Measurements from ENCODE around the gene TRIM43. TPM values are rescaled to one million over a fixed set of nuclear protein-coding genes. Genes with fewer than 3 reads are reported as not detected.
"Not testable (repeated sequence)": the region's sequence is repeated elsewhere in the genome, so short reads cannot be mapped to it uniquely, and the experiment has no call there.

Gene TRIM43
- not detected in 2 replicates for total RNA-seq (2014; rRNA removed; shearing (Covaris generic))

DNA sequence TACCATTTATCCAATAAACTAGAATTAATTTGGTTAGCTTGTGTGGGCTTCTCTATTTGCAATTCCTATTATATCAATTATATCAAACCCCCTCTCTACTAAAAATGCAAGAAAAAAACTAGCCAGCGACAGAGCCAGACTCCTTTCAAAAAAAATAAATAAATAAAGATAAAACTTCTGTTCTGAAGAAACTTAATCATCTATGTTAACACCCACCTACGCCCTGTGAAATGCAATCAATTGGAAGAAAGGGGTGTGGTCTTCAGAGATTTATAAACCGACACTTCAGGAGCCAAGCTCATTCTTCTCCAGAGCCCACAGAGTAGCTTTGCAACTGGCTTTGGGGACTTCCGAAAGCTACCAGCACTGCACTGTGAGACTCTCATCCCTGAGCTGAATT lies at the start of gene TRIM43:
TRIM43 (plus strand) TSS at position 301 of the 400 bp plus-strand sequence. CDS start 2,023 bp downstream, outside the sequence.
- DNase-seq (ENCODE audit: low spot score) = not testable (repeated sequence)

DNA sequence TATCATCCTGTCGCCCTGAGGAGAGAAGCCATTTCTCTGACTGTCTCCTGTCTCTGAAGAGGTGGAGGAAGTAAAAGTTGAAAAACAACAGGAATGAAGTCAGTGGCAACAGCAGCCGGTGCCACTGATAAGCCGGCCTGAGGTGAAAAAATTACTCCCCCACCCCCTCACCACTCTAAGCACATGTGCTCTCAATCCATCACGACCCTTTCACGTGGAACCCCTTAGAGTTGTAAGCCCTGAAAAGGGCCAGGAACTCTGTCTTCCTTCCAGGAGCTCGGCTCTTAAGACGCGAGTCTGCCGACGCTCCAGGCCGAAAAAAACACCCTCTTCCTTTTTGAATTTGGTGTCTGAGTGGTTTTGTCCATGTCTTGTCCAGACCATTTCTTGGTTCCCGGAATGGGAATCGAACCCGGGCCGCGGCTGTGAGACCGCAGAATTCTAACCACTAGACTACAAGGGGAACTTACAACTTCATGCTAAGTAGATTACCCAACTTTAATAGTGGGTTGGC lies 40.7 kb upstream of the TRIM43 start:
- no peak for DNase-seq (ENCODE audit: low spot score)

DNA sequence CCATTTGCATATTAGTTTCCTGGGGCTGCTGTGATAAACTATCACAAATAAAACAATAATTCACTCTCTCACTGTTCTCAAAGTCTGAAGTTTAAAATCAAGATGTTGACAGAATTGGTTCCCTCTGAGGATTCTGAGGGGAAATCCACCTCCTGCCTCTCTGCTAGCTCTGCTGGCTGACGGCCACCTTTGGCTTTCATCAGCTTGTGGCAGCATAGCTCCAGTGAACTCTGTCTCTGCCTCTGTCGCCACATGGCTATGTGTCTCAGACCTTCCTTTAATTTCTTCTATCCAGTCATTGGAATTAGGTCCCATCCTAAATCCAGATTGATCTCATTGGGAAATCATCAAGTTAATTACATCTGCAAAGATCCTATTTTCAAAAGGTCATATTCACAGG lies 38.9 kb upstream of the TRIM43 start:
- no peak for DNase-seq (ENCODE audit: low spot score)

DNA sequence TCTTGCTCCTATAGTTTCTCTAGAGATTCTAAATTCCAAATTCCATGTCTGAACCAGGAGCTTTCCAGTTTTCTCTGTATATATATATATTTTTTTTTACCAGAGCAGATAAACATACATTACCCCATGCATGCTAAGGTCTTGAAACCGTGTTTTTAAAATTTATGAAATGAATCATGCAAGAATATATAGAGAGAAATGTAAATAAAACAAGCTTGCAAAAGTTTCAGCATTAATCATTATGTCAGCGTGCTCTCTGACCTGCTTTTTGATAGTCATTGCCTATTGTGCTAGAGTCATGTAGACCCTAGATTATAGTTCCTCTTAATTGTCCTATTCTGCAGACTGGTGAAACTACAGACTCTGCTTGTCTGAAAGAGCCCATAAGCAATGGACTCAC lies 22.6 kb upstream of the TRIM43 start:
- no peak for DNase-seq (ENCODE audit: low spot score)

DNA sequence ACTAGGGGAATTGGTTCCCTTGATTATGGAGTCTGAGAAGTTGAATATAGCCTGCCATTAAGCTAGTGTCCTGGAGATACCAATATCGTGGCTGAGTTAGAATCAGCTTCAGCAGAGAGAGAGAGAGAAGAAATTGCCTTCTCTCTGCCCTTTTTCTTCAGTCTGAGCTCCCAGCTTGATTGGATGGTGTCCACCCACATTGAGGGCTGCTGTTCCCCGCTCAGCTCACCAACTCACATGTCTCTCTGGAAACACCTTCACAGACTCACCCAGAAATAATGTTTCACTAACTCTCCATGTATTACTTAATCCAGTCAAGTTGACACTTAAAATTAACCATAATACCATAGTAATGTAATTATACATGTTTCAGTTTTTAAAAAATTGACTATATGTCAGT lies 17.9 kb upstream of the TRIM43 start:
- DNase-seq (ENCODE audit: low spot score) = no peak

DNA sequence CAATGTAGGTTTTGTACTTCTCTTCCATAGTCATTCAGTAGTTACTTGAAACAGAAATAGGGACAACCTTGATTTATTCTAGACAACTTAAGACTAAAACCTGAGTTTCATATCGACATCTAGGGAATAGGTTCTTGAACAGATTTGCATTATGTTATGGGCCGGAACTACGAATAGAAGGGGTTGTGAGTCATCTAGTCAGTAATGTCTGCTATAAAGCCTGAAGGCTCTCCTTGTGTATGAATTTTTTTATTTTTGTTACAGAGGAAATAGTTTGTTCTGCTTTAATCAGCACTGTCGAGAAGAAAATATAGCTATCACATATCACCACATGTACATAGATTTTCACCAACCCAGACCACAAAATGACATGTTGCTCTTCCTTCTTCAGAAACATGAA lies 17.3 kb upstream of the TRIM43 start:
- DNase-seq (ENCODE audit: low spot score) = no peak

DNA sequence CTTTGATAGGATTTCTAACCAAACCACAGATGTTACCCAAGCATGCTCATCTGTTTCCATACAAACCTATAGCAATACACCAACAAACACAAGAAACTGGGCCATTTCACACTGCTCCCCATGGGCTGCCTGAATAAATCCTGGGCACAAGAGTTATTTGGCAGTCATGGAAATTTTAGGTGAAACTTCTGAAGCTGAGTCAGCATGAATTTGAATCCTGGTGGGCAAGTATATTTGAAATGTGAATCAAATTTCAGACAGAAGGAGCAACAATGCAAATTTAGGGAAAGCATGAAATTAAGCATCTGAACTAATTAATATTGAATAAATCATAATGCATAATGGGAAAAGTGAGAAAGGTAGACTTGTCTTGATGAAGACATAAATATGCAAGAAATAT lies 15.9 kb upstream of the TRIM43 start:
- no peak for DNase-seq (ENCODE audit: low spot score)

DNA sequence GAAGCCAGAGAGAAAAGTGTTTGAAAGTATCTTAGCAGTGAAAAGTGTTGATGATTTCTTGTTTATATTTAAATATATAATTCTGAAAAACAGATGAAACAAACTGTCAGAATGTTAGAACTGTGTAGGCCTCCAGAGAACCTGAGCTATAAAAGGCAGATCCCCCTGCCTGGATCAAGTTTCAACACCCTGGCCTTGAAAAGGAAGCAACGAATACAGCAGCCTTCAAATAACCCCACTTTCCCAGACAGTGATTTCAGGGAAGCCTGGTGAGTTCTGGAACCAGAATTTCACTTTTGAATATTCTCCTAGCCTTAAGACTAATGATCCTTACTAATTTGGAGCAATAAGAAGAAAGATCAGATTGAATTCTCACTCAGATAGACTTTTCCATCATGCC lies 13.3 kb upstream of the TRIM43 start:
- no peak for DNase-seq (ENCODE audit: low spot score)

DNA sequence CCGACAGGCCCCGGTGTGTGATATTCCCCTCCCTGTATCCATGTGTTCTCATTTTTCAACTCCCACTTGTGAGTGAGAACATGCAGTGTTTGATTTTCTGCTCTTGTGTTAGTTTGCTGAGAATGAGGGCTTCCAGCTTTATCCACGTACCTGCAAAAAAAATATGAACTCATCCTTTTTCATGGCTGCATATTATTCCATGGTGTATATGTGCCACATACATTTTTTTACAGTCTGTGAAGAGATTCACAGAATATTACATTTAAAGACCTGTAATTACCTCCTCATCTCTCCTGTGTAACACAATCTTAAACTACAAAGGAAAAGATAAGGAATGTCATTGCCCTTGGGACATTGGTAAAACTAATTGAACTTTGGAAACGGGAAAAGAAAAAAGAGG lies 8.3 kb upstream of the TRIM43 start:
- DNase-seq (ENCODE audit: low spot score) = not testable (repeated sequence)

DNA sequence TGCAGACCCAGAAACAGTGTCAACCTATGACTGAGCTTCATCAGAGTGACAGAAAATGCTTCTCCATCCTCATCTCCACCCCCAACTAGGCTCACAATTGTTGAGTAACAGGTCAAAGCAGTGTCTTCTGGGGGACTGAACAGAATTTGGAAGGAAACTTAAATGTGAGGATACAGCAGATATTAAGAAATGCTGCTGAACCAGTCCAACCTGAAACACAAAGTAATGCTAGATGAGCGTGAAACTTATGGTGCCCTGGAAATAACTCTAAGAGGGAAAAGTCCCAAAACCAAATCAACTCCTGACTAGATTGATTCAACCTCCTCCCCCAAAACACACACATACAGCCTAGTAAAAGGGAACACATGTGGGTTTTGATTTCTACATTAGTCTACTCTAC lies 7.5 kb upstream of the TRIM43 start:
- not testable (repeated sequence) for DNase-seq (ENCODE audit: low spot score)

DNA sequence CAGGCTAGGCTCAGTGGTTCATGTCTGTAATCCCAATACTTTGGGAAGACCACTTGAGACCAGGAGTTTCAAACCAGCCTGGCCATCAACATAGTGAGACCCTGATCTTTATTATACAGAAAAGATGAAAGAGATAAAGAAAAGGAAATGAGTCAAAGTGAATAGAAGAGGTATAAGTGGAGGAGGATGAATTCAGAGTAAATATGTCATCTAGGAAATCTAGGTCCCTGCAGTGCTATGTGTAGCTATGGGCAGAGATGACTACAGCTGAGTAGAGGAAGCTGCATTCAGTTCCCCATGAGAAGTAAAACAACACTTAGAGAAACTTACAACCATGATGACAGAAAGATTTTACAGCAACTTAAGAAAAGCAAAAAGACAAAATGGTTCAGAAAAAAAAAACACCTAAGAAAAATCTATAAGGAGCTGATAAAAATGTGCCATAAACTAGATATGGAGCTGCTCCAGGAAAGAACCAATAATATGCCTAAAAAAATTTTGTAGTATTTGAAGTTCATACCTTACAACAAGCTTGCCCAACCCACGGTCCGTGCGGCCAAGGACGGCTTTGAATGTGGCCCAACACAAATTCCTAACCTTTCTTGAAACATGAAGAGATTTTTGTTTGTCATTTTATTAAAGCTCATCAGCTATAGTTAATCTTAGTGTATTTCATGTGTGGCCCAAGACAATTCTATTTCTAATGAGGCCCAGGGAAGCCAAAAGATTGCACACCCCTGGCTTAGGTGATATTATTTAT lies 1.8 kb upstream of the TRIM43 start:
- not testable (repeated sequence) for DNase-seq (ENCODE audit: low spot score)

DNA sequence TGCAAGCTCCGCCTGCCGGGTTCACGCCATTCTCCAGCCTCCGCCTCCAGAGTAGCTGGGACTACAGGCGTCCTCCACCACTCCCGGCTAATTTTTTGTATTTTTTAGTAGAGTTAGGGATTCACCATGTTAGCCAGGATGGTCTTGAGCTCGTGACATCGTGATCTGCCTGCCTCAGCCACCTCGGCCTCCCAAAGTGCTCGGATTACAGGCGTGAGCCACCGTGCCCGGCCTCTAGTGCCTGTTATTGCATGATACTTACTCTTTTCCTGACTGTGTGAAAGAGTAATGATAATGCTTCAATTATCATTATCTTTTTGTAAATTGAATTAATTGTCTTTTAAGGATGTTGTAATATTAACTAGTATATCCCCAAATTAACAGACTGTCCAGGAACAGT lies 1.2 kb downstream of the TRIM43 start:
- not testable (repeated sequence) for DNase-seq (ENCODE audit: low spot score)

DNA sequence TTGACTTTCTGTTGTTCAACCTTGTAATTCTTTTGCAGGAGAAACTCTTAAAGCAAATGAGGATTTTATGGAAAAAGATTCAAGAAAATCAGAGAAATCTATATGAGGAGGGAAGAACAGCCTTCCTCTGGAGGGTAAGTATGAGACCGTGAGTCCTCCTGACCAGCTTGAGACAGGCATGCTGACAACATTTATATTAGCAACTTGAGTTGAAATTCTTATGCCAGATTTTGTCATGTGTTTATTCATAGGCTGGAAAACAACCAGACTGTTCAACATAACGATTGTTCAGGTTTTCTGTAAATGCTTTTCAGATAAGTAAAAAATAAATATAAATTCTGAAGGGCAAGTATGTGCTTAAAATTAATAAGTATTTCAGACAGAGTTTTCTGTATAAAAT lies 3.2 kb downstream of the TRIM43 start:
- DNase-seq (ENCODE audit: low spot score) = not testable (repeated sequence)

DNA sequence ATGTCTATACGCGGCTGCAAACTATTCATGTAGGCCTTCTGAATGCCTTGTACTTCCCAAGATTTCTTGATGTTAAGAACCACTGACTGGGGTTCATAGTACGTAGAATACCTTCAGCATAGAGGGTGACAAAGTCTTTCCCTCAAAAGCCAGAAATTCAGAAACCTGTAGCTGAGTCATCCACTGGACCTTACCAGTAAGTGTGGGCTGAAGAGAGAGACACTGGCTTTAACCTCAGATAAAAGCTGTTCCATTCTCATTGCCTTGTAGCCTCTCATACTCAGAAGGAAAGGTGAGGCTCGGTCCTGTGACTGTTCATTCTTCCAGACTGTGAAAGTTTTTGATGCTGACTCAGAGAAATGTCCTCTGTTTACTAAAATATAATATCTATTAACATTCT lies 9.5 kb downstream of the TRIM43 start:
- not testable (repeated sequence) for DNase-seq (ENCODE audit: low spot score)

DNA sequence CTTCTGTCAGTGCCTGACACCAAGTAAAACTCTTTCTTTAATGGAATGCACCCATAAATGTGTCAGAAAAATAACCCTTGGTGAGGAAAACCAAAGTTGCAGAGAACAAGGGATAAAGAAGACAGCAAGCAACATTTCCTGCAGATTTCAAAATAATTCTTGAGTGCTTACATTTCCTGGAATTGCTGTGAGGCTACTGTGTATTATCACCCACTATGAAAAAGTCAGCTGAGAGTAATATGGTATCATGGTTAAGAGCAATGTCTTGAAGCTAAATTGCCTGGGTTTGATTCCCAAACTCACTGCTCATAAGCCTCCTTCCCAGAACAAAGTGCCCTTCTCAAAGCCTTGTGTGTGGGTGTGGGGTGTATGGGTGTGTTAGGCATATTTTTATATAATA lies 10.3 kb downstream of the TRIM43 start:
- DNase-seq (ENCODE audit: low spot score) = not testable (repeated sequence)

DNA sequence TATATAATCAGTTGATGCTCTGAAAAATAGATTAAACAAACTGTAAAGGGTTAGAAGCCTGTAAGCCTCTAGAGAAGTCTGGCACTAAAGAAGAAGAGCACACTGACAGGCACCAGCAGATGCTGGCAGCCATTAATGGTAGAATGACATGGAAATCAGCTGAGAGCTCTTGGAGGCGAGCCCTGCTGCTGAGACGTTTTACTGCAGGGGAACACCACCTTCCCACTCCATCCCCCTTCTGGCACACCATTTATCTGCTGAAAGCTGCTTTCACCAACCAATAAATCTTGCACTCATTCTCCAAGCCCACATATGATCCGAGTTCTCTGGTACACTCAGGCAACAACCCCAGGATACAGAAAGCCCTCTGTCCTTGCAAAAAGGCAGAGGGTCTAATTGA lies 16.6 kb downstream of the TRIM43 start:
- not testable (repeated sequence) for DNase-seq (ENCODE audit: low spot score)

DNA sequence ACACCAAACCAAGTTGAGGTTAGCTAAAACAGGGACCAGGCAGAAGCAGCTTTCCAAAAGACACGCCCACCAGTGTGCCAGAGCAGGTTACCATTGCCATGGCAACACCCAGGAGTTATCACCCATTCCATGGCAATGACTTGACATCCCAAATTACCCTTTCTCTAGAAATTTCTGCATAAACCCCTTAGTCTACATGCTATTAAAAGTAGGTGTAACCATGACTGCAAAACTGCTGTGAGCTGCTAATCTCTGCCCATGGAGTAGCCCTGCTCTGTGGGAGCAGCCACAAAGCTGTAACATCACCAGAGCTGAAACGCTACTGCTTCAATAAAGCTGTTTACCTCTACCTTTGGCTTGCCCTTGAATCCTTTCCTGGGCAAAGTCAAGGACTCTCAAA lies 18.0 kb downstream of the TRIM43 start:
- DNase-seq (ENCODE audit: low spot score) = not testable (repeated sequence)

DNA sequence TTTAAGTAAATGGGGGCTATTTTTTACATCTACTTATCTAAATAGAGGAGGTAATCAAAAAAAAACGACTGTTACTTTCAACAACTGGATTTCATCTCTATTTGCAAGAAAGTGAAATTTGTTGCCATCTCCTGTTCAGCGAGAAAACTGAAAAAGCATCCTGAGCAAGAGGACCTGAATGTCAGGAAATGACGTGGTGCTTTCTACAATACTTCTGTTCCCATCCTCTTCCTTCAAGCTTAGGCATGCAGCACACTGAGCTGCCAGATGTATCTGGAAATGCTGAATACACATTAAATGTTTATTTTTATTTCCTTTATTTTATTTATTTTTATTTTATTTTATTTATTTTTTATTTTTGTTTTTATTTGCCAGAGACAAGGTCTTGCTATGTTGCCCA lies 21.2 kb downstream of the TRIM43 start:
- not testable (repeated sequence) for DNase-seq (ENCODE audit: low spot score)

DNA sequence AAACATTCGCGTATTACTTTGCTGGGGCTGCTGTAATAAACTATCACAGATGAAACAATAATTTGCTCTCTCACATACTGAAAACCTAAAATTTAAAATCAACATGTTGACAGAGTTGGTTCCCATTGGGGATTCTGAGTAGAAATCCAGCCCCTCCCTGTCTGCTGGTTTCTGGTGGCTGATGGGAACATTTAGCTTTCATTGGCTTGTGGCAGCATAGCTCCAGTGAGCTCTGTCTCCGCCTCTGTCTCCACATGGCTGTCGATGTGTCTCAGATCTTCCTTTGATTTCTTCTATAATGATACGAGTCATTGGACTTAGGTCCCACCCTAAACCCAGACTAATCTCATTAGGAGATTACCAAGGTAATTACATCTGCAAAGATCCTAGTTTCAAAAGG lies 30.9 kb downstream of the TRIM43 start:
- not testable (repeated sequence) for DNase-seq (ENCODE audit: low spot score)

DNA sequence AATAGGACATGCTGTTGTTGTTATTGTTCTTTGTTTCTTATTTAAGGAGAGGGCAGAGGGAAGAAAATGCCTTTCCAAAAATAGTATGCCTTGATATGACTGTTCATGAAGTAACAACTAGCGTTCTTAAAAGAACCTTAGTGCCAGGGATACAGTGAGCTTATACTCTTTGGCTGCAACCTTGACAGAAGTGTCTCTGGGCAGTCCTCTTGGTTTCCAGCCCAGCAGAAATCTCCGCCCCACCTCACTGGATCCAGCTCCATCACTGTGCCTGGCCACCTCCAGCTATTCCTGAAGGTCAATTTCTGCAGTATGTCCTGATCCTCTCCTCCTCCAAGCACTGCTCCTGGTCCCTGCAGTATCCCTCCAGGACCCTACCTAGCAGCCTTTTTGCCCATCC lies 39.2 kb downstream of the TRIM43 start:
- not testable (repeated sequence) for DNase-seq (ENCODE audit: low spot score)

DNA sequence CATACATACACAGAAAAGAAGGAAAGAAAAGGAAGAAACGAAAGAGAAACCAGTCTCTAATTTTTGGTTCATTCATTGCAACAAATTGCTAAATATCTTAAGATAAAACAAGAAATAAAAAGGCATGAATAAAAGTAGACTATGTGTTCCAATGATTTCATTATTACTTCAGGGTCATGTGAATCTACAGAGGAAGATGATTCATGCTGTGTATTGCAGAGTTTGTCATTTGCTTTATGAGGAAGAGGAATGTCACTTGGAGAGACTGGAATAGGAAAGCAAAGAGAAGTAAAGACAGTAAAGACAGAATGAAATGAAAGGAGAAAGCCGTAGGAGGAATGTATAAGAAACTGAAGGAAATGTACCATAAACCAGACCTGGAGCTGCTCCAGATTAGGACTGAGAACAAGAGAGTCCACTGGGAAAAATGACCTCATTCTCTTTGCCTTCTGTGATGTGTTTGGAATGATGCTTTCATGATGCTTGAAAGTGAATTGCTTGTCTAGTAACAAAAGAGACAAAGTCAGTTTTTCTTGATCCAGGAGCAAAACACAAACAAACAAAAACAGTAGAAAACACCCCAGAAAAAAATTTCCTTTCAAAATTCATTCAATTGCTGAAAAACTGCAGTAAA lies 41.9 kb downstream of the TRIM43 start:
- DNase-seq (ENCODE audit: low spot score) = not testable (repeated sequence)

DNA sequence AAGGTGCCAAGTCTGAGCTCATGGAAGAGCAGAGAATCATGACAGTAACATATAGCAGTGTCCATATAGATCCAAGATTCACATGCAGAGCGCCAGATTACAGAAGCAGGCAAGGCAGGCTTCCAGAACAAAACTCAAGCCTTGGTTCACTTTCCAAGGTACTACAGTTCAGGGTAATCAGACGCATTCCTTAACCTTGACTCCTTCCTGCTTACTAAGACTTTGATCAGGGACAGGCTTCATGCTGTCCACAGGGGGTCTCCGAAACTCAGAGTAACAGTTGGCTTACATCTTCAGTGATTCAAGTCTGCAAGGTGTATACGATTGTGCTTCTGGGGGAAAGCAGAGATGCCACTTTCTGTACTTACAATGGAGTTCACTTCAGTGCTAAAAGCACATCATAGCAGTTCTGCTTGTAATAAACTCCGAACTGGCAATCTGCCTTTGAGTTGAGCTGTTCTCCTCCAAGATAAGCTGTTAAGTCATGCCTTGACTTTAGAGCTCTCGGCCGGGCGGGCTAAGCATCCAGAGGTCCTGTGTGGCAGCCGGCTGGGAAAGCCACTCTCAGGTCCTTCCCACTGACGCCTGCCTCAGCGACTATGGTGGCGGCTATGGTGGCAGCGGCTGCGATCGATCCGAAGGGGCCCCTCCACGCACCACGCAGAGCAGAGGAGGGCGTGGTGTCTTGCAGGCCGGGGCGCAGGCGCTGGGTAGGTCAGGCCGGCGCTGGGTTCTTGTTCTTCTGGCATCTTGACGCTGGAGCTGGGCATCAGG lies 48.9 kb downstream of the TRIM43 start:
- not testable (repeated sequence) for DNase-seq (ENCODE audit: low spot score)

DNA sequence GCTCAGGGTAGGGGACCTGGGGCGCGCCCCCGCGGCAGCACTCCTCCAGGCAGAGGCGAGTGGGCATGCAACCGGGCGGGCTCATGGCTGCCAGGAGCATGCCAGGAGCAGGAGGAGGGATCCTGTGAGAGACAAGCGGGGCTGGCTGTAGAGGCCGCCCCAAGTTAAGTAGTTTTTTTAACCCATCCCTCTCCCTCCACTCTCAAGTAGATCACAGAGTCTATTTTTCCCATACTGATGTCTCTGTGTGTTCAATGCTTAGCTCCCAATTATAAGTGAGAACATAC lies 49.4 kb downstream of the TRIM43 start:
- DNase-seq (ENCODE audit: low spot score) = not testable (repeated sequence)
